ENCODE measurements around the gene USP6.
"Not testable (repeated sequence)": the region's sequence is repeated elsewhere in the genome, so short reads cannot be mapped to it uniquely, and the experiment has no call there.

The USP6 gene

GRCh38 chr17:5122586-5123342 is 6.9 kb downstream of the USP6 start:
- DNase-seq = no peak

- no peak for DNase-seq
Measured at GRCh38 chr17:5123343-5124124, 7.7 kb downstream of the USP6 start.

- not testable (repeated sequence) for DNase-seq
Measured at GRCh38 chr17:5124125-5124760, 8.4 kb downstream of the USP6 start.

GRCh38 chr17:5124896-5125295 is 9.1 kb downstream of the USP6 start:
- DNase-seq = not testable (repeated sequence)

GRCh38 chr17:5126719-5127488 is 11.1 kb downstream of the USP6 start:
- DNase-seq = no peak

GRCh38 chr17:5127910-5128309 is 12.1 kb downstream of the USP6 start:
- no peak for DNase-seq

GRCh38 chr17:5128387-5128786 is 12.6 kb downstream of the USP6 start:
- not testable (repeated sequence) for DNase-seq

- no peak for DNase-seq
Measured at GRCh38 chr17:5128905-5129535, 13.2 kb downstream of the USP6 start.

GRCh38 chr17:5129770-5130169 is 13.9 kb downstream of the USP6 start:
- DNase-seq = not testable (repeated sequence)

GRCh38 chr17:5130261-5130660 is 14.4 kb downstream of the USP6 start:
- DNase-seq = not testable (repeated sequence)

- DNase-seq = not testable (repeated sequence)
Measured at GRCh38 chr17:5130687-5131086, 14.9 kb downstream of the USP6 start.

GRCh38 chr17:5131146-5131715 is 15.4 kb downstream of the USP6 start:
- no peak for DNase-seq

- DNase-seq = not testable (repeated sequence)
Measured at GRCh38 chr17:5131799-5132502, 16.1 kb downstream of the USP6 start.

- DNase-seq = not testable (repeated sequence)
Measured at GRCh38 chr17:5132503-5133225, 16.8 kb downstream of the USP6 start.

GRCh38 chr17:5133311-5133710 is 17.5 kb downstream of the USP6 start:
- no peak for DNase-seq

GRCh38 chr17:5133961-5134360 is 18.1 kb downstream of the USP6 start:
- DNase-seq = not testable (repeated sequence)

- not testable (repeated sequence) for DNase-seq
Measured at GRCh38 chr17:5134571-5134970, 18.7 kb downstream of the USP6 start.

GRCh38 chr17:5135131-5135712 is 19.4 kb downstream of the USP6 start:
- not testable (repeated sequence) for DNase-seq

- no peak for DNase-seq
Measured at GRCh38 chr17:5135726-5136579, 20.1 kb downstream of the USP6 start.

Measured in activated CD4-positive, alpha-beta T cell treated with anti-CD3 and anti-CD28 coated beads, Interleukin-2, amount 50 U/mL, for 48 hours (primary cell).